ENCODE measurements around the gene SPTBN4.
"Not testable (repeated sequence)": the region's sequence is repeated elsewhere in the genome, so short reads cannot be mapped to it uniquely, and the experiment has no call there.

SPTBN4 gene

DNA sequence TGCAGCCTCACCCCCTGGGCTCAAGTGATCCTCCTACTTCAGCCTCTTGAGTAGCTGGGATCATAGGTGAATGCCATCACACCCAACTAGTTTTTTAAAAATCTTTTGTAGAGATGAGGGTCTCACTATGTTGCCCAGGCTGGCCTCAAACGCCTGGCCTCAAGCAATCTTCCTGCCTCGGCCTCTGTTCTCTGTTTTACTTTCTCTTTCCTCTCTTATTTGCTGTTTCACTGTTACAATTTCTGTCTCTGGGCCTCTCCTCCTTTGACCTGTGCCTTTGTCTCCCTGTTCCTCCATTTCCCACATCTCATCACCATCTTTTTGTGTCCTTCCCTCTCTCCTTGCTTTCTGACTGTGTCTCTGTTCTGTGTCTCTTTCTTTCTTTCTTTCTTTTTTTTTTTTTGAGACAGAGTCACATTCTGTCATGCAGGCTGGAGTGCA, 119.2 kb downstream of the SPTBN4 start:
- DNase-seq (ENCODE audit: low read depth in 2 of 2): no peak

DNA sequence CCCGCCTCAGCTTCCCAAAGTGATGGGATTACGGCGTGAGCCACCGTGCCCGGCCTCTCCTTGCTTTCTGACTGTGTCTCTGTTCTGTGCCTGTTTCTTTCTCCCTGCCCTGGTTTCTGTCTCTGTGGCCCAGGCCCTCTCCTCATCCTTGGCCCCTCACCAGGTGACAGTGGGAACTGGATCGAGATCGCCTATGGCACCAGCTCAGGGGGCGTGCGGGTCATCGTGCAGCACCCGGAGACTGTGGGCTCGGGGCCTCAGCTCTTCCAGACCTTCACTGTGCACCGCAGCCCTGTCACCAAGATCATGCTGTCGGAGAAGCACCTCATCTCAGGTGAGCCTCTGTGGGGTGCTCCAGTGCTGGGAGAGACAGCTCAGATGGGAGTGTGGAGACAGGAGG, 119.8 kb downstream of the SPTBN4 start:
- no peak for DNase-seq (ENCODE audit: low read depth in 2 of 2)

DNA sequence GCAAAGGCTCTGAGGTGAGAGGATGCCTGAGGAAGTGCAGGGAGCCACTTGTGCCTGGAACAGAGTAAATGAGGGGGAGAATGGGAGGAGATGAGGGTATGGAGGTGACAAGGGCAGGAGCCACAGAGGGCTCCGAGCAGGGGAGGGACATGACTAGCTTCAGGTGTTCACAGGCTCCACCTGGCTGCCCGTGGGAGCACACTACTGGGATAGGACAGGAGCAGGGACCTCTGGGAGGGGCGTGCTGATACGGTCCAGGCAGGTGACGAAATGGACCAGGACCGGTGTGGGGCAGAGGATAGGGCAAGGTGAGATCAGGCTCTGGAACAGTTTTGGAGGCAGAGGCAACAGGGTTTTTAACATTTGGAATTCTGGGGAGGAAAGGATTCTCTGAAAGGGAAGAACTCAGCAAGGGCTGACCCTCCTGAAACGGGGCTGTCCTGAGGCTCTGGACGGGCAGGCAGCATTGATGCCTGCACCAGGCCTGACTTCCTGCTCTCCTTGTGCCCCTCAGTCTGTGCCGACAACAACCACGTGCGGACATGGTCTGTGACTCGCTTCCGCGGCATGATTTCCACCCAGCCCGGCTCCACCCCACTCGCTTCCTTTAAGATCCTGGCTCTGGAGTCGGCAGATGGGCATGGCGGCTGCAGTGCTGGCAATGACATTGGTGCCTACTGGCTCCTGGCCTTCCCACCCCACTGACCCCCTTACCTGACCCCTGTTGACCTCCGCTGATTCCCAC, 121.5 kb downstream of the SPTBN4 start:
- DNase-seq (ENCODE audit: low read depth in 2 of 2): no peak

DNA sequence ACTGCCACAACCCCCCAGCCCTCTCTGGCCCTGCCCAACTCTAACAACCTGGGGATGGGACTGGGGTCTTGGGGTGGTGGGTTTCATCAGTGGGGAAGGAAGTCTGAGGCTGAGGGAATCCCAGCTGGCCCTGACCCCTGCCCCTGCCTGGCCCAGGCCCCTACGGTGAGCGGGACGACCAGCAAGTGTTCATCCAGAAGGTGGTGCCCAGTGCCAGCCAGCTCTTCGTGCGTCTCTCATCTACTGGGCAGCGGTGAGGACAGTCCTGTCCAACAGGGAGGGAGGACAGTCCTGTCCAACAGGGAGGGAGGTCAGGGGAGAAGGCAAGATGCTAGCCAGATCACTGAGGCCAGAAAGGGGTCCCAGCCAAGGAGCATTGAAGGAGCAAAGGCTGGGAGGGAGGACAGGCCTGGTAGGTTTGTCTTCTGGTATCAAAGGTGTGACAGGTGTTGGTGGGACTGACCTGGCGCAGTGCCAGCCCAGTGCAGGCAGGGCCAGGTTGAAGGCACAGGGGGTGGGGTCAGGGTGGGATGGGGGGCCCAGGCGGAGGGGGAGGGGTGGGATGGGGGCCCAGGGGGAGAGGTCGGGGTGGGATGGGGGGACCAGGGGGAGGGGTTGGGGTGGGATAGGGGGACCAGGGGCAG, 122.2 kb downstream of the SPTBN4 start:
- DNase-seq (ENCODE audit: low read depth in 2 of 2): no peak

DNA sequence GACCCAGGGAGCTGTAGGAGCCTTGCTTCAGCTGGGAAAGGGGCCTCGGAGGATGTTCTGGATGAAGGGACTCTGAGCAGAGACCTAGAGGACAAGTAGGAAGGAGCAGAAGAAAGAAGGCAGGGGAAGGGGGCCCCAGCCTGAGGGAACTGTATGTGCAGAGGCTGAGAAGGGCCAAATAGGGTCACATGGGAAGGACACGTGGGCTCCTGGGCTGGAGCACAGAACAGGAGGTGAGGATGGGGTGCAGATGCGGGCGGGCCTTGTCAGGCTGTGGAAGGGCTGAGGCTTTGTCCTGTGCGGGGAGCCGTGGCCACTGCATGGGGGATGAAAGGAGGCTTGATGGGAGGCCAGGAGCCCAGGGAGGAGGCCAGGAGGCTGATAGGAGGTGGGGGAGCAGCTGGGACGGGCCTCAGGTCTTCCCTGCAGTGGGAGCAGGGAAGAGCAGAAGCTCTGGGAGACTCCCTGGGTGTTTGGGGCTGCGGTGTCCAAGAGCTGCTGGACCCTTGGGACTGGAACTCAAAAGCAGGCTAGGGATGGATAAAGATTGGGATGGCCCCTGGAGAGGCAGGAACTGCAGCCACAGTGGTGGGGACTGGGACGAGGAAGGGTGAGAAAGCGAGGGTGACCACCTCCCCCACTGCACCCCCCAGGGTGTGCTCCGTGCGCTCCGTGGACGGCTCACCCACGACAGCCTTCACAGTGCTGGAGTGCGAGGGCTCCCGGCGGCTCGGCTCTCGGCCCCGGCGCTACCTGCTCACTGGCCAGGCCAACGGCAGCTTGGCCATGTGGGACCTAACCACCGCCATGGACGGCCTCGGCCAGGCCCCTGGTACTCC, 123.0 kb downstream of the SPTBN4 start:
- DNase-seq (ENCODE audit: low read depth in 2 of 2): no peak

DNA sequence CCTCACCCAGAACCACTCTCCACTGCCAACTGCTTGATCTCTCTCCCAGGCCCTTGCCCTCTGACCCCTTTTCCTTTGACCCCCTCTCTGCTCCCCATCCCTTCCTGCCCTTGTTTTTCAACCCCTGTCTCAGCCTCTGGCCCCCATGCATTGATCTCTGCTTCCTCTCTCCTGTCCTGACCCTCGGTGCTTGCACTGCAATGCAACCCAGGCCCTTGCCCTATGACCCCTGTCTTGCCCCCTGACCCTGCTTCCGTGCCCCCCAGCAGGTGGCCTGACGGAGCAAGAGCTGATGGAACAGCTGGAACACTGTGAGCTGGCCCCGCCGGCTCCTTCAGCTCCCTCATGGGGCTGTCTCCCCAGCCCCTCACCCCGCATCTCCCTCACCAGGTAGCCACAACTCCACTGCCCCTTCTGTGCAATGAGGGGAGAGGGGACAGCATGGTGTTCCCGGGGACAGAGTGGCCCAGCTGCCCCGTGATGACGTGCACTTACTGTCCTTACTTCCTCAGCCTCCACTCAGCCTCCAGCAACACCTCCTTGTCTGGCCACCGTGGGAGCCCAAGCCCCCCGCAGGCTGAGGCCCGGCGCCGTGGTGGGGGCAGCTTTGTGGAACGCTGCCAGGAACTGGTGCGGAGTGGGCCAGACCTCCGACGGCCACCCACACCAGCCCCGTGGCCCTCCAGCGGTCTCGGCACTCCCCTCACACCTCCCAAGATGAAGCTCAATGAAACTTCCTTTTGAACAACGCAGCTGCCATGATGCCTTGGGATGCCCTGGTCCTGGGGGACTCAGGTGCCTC, 123.9 kb downstream of the SPTBN4 start:
- DNase-seq (ENCODE audit: low read depth in 2 of 2): no peak

DNA sequence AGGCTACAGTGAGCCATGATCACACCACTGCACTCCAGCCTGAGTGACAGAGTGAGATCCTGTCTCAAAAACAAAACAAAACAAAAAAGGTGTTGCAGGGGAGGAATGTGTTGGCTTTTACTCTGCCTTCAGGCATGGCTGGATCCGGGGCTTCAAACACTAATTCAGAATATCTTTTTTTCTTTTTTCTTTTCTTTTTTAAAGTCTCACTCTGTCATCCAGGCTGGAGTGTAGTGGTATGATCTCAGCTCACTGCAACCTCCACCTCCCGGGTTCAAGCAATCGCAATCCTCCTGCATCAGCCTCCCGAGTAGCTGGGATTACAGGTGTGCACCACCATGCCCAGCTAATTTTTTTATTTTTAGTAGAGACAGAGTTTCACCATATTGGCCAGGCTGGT, 124.9 kb downstream of the SPTBN4 start:
- not testable (repeated sequence) for DNase-seq (ENCODE audit: low read depth in 2 of 2)

DNA sequence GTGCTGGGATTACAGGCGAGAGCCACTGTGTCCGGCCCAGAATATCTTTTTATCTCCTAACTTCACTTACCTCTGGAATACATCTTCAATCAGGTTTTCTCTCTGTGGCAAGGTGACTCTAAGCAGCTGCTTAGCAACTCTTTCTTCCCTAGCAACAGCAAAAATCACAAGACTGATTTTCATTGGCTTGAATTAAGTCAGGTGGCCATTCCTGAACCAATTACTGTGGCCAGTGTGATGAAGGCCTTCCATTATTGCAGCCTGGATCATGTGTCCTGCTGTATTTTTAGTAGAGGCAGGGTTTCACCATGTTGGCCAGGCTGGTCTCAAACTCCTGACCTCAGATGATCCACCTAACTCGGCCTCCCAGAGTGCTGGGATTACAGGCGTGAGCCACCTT, 125.4 kb downstream of the SPTBN4 start:
- DNase-seq (ENCODE audit: low read depth in 2 of 2): no peak

DNA sequence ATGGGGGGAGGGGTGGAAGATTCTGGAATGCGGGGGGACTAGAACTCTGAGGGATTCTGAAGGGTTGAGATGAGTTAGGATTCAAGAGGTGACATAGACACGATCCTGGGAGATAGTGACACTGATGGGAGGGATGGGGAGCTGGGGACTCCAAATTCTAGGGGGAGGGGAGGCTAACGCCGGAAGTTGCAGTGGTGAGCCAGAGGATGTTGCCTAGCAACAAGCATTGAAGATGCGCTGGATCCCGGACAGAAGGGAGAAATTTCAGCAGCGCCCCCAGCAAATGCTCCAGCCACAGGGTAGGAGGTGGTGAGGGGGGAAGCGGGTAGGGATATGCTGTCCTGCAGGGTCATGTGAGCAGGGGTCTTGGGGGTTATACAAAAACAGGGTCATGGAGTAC, 127.5 kb downstream of the SPTBN4 start:
- no peak for DNase-seq (ENCODE audit: low read depth in 2 of 2)

DNA sequence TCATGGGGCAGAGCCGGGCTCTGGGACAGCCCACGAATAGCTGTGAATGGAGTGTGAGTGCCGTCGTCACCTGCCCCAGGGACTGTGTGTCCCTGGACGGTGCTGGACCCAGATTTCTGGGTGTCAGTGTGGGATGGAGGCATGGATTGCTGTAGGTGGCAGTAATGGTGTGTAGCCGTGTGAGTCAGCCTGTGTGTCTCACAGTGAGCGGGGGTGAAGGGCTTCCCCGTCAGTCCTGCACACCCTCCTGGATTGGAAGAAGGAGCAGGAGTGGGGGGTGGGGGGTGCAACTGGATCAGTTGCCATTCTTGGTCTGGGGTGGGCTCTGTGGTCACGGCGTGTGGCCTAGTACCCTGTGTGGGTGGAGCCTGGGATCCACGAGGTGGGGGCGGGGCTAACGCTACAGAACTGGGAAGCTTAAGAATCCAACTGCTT, 127.9 kb downstream of the SPTBN4 start:
- no peak for DNase-seq (ENCODE audit: low read depth in 2 of 2)

DNA sequence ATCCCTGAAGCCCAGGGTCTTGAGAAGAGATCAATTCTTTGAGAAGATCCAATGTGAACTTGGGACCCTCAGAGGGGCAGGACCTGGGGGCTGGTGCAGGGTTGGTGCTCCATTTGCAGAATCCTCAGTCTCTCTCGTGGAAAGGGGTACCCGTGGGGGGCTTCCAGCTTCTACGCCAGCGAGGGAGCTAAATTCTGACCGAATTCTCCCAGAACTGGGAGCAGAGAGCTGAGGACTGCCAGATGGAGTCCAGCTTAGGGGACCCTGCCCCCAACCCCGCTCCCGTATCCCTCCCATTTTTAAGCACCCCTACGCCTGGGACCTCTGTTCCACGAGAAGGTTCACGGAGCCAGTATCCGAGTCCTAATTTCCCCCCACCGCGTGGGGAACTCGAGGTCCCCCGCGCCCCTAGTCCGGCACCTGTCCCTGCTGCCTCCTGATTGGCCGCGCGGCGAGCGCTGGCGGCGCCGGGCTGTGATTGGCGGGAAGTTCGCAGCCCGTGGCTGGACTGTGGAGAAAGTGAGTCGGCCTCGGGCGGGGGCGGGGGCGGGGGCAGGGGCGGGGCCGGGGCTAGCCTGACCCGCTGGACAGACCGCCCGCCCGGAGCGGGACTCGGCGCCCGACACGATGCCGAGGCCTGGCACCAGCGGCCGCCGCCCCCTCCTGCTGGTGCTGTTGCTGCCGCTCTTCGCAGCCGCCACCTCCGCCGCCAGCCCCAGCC, 130.0 kb downstream of the SPTBN4 start:
- no peak for DNase-seq (ENCODE audit: low read depth in 2 of 2)

DNA sequence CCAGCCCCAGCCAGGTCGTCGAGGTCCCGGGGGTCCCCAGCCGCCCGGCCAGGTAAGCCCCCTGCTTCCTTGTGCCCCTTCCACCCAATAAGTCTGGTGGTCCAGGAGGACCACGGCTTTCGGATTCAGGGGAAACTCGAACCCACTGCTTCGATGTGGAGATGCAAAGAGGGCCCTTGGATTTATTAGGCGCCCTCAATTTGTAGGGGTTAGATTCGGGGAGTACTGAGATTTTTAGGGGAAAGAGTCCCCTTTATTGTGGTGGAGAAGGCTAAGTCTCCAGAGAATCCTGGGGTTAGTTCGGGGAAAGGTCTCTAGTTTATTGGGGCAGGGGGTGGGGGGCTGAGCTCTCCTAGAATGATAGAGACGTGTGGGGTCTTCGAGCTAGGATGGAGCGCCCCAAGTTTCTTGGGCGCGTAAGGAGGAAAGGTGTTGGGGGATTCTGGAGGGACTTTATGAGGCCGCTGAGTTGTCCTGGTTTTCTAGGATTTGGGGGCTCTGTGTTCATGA, 130.6 kb downstream of the SPTBN4 start:
- no peak for DNase-seq (ENCODE audit: low read depth in 2 of 2)

DNA sequence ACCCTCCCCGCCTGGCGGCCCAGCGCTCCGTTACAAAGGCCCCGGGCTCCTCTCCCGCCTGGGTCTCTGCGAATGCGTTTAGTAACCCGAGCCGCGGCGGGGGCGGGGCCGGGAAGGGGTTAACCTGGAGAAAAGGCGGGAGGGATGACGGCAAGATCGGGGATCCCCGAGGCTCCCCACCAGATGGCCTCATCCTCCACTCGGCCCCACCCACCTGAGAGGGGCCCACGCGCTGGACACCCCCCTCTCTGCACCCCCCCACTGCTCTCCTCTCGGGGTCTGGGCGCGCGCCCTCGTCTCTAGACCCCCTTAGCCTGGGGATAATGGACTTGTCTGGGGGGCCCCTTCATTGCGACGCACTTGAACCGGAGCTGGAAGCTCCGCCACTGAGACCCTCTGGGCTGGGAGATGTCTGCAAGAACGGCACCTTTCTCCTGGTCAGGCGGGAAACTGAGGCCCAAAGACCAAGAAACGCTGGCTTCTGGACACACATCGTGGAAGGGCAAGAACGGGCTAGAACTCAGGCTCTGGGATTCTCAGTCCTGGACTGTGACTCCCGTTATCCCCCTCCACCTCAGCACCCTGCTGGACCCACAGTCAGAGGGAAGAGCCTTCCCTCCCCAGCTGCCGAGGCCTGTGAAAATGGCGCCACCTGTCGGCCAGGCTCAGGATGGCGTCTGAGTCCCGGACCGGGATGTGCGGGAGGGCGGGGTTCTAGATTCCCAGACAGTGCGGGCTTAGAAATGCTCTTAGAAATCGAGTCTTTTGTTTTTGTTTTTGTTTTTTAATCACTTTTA, 131.5 kb downstream of the SPTBN4 start:
- peak; percentile 53 to 66 for DNase-seq (ENCODE audit: low read depth in 2 of 2)

DNA sequence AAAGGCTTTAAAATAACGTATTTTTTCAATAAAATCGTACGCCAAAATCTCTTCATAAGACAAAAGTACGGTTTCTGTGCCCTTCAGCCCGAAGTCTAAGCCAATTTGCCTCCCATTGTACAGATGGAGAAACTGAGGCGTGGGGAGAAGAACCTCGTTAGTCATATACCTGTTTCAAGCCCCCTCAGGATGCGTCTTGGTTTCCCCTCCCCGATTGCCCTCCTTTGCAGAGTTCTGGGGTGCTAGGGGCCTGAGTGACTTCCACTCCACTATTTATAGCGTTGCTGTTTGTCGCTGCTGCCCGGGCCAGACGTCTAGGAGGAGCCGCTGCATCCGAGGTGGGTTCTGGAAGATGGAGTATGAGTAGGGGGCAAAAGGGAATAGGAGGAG, 132.1 kb downstream of the SPTBN4 start:
- DNase-seq (ENCODE audit: low read depth in 2 of 2): no peak

DNA sequence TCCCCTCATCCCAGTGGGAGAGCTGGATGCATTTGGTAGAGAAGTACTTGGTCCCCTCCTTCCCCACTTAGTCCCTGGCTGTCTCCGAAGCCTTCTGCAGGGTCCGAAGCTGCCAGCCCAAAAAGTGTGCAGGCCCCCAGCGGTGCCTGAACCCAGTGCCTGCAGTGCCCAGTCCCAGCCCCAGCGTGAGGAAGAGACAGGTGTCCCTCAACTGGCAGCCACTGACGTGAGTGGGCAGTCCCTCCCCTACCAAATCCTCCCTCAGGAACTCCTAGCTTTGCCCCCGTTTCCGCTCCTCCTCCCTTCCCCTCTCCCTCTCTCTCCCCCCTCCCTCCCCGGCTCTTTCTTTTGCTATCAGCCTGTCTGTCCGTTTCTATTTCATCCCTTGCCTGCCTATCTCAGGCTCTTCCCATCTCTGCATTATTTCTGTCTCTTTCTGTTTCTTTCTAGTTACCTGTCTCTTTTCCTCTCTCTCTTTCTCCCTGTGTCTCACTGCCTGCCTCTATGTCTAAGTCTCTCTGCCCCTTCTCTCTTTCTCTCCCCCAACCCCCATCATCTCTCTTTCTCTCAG, 132.6 kb downstream of the SPTBN4 start:
- DNase-seq (ENCODE audit: low read depth in 2 of 2): no peak

DNA sequence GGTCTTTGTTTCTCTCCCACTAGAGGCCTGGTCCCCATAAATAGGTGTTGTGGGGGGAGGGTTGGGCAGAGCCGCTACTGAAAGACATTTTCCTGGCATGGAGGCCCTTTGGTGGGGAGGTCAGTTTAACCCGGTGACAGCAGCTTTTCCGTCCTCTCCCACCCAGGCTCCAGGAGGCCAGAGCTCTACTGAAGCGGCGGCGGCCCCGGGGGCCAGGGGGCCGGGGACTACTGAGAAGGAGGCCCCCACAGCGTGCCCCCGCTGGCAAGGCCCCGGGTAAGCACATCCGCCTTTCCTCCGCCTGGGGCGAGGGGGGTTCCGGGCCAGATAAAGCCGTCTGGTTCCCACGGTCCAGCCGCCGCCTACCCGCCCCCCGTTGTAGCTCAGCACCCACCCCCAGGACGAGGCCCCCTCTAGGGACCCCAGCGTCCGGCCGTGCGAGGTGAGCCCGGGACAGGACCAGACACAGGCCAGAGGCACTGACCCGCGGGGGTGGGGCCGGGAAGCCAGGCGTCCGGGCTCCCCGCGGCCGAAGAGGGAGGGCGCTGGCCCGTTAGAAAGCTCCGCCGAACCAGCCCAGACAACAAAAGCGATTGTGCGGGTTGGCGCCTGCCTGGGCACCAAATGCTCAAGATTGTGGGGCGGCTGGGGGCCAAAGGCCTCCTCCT, 133.2 kb downstream of the SPTBN4 start:
- DNase-seq (ENCODE audit: low read depth in 2 of 2): no peak

DNA sequence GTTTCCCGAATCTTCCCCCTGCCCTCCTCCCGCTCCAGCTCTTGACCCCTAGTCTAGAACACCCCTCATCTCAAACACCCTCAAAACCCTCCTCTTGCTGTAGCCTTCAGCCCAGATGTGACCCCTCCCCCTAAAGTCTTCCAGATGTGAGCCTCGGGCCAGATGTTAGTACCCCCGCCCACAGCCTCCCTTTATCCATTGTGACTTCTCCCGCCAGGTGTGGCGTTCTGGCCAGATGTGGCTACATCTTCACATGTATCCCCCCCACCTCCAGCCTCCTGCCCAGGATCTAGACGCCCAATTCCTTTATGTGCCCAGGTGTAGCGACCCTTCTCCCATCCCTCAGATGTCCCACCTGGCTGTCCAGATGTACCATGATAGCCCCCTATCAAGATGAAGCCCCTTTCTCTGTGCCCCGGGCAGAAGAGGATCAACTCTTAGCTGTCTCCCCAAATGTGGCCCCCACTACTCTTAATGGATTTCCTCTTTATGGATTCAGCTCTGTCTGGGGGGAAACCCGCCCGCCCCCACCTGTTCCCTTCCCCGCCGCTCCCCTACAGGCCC, 133.9 kb downstream of the SPTBN4 start:
- DNase-seq (ENCODE audit: low read depth in 2 of 2): no peak

DNA sequence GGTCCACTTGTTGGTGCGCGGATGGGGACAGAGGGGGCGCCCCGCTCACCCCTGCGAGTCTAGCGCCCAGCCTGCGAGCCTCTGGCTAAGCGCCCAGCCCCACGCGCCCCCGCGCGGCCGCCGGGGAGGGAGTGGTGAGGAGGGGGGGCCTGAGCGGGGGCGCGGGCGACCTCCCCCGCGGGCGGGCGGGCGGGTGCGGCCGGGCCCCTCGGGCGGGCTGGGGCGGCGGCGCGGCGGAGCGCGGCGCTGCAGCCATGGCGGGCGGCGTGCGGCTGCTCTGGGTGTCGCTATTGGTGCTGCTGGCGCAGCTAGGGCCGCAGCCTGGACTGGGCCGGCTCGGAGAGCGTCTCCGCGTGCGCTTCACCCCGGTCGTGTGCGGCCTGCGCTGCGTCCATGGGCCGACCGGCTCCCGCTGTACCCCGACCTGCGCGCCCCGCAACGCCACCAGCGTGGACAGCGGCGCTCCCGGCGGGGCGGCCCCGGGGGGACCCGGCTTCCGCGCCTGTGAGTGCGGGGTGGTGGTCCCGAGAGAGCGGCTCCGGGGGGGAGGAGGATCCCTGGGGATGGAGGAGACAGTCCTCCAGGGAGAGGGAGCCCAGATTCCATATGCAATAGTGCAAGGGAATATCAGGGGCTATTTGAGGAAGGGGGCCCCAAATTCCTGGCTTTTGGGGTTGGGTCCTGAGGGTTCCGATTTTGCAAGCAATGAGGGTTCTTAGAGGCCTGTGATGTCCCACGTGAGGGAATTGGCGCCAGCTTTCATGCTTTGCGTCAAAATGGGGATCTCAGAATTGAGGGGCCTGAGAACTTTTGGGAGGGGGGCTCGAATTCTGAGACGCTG, 134.6 kb downstream of the SPTBN4 start, which contains the start of gene LTBP4:
LTBP4 (plus strand) TSS at position 236 of the 841 bp plus-strand sequence; CDS start at position 255, 19 bp downstream.
- no peak for DNase-seq (ENCODE audit: low read depth in 2 of 2)
